H54 (cell line): Measurements from ENCODE around the gene DNPH1.

Experiments used
- DNase-seq: peaks from one replicate; pipeline ENCODE4 v3.0.0; 2011; ENCODE audit warnings: low spot score, mixed read lengths; ENCODE audit not compliant: insufficient read length
- FAIRE-seq: peaks from 3 replicates; lab custom pipeline; 2011; peaks lifted over from hg19 to GRCh38; lab: Jason Lieb, UNC
- POLR2A ChIP-seq: IDR thresholded peaks from 2 replicates; pipeline ENCODE4 v1.6.1; 2011; ENCODE audit warnings: low read depth, mild to moderate bottlenecking, low read length

DNPH1 gene

GRCh38 chr6:43258180-43258579 lies 28.9 kb upstream of the DNPH1 start:
- DNase-seq (no peak), FAIRE-seq (no peak)
- TF ChIP-seq POLR2A: no peak

- no peak for TF ChIP-seq POLR2A
- no peak for DNase-seq
- no peak for FAIRE-seq
These were observed 28.3 kb upstream of the DNPH1 start for GRCh38 chr6:43257367-43258145.

- FAIRE-seq (no peak), DNase-seq (no peak)
- no peak for TF ChIP-seq POLR2A
These were observed 27.5 kb upstream of the DNPH1 start for GRCh38 chr6:43256670-43257366.

- no peak for FAIRE-seq
- DNase-seq: no peak
- no peak for TF ChIP-seq POLR2A
These were observed 26.2 kb upstream of the DNPH1 start for GRCh38 chr6:43255408-43256054.

- FAIRE-seq (no peak), DNase-seq (no peak)
- no peak for TF ChIP-seq POLR2A
These were observed 25.6 kb upstream of the DNPH1 start for GRCh38 chr6:43254846-43255245.

GRCh38 chr6:43254138-43254817 lies 25.0 kb upstream of the DNPH1 start:
- TF ChIP-seq POLR2A: no peak
- DNase-seq: no peak
- FAIRE-seq: no peak

- FAIRE-seq: no peak
- DNase-seq: no peak
- TF ChIP-seq POLR2A: no peak
These were observed 24.1 kb upstream of the DNPH1 start for GRCh38 chr6:43253401-43253800.

- no peak for DNase-seq
- TF ChIP-seq POLR2A: no peak
- FAIRE-seq: no peak
These were observed 21.7 kb upstream of the DNPH1 start for GRCh38 chr6:43250992-43251373.

GRCh38 chr6:43248791-43249190 lies 19.5 kb upstream of the DNPH1 start:
- TF ChIP-seq POLR2A: no peak
- no peak for DNase-seq
- no peak for FAIRE-seq

GRCh38 chr6:43248101-43248500 lies 18.8 kb upstream of the DNPH1 start:
- DNase-seq (no peak), FAIRE-seq (no peak)
- TF ChIP-seq POLR2A: no peak

- DNase-seq (peak; percentile 99), FAIRE-seq (no peak)
- TF ChIP-seq POLR2A: no peak
These were observed 18.1 kb upstream of the DNPH1 start for GRCh38 chr6:43247114-43247999.

- DNase-seq: peak; percentile 81
- no peak for TF ChIP-seq POLR2A
- no peak for FAIRE-seq
These were observed 17.2 kb upstream of the DNPH1 start for GRCh38 chr6:43246301-43247113.

GRCh38 chr6:43243664-43244321 lies 14.5 kb upstream of the DNPH1 start:
- DNase-seq: no peak
- no peak for FAIRE-seq
- TF ChIP-seq POLR2A: no peak
